ENCODE measurements around the gene RCSD1.

RCSD1 gene

GRCh38 chr1:167669209-167670124 is 39.4 kb downstream of the RCSD1 start:
- no peak overlapping the region for H3K4me3 ChIP-seq (ENCODE audit: low read length, poor library complexity, severe bottlenecking)
- no peaks in the 10 kb centered on the region for H3K9me3 ChIP-seq (ENCODE audit: insufficient read depth, low read depth, low read length)
- H2AFZ ChIP-seq (ENCODE audit: low read length), result no peak overlapping the region
- H3K4me2 ChIP-seq (ENCODE audit: low read depth, low read length, poor library complexity, severe bottlenecking), result no peak overlapping the region
- H3K36me3 ChIP-seq (ENCODE audit: insufficient read depth, low read length), result peaks cover 18% of the 10 kb centered on the region; the same call in 1 of the 2 replicates
- H3F3A ChIP-seq (ENCODE audit: low read depth), result no peaks in the 10 kb centered on the region
- peaks cover 4% of the 10 kb centered on the region for H4K20me1 ChIP-seq (ENCODE audit: insufficient read depth, low read length, poor library complexity, severe bottlenecking)
- no peaks in the 10 kb centered on the region for H3K4me1 ChIP-seq (ENCODE audit: insufficient read depth, low read length, poor library complexity, severe bottlenecking)
- H3K9me2 ChIP-seq (replicated peaks; ENCODE audit: low read depth, low read length), result no peaks in the 10 kb centered on the region
- H3K9ac ChIP-seq (ENCODE audit: low read depth, low read length, poor library complexity, severe bottlenecking), result no peak overlapping the region
- TF ChIP-seq EZH2phosphoT487 (IDR thresholded peaks at IDR 0.05; ENCODE audit: borderline replicate concordance), result no peak
- TF ChIP-seq, protein P1, sequence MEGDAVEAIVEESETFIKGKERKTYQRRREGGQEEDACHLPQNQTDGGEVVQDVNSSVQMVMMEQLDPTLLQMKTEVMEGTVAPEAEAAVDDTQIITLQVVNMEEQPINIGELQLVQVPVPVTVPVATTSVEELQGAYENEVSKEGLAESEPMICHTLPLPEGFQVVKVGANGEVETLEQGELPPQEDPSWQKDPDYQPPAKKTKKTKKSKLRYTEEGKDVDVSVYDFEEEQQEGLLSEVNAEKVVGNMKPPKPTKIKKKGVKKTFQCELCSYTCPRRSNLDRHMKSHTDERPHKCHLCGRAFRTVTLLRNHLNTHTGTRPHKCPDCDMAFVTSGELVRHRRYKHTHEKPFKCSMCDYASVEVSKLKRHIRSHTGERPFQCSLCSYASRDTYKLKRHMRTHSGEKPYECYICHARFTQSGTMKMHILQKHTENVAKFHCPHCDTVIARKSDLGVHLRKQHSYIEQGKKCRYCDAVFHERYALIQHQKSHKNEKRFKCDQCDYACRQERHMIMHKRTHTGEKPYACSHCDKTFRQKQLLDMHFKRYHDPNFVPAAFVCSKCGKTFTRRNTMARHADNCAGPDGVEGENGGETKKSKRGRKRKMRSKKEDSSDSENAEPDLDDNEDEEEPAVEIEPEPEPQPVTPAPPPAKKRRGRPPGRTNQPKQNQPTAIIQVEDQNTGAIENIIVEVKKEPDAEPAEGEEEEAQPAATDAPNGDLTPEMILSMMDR (conservative IDR thresholded peaks at IDR 0.05; ENCODE audit: low read length), result 0 out of 2 replicates have a peak, but pooled peaks have one; percentile 9
- no peaks in the 10 kb centered on the region for H3K27me3 ChIP-seq (ENCODE audit: insufficient read depth, low read length, poor library complexity, severe bottlenecking)
- H3K79me2 ChIP-seq (ENCODE audit: insufficient read depth, low read length), result 0 out of 2 replicates have a peak, but pooled peaks cover 4% of the 10 kb centered on the region

- Histone ChIP-seq H3F3A (ENCODE audit: low read depth) (no peaks in the 10 kb centered on the region), H3K36me3 (ENCODE audit: insufficient read depth, low read length) (peaks cover 11% of the 10 kb centered on the region; the same call in 1 of the 2 replicates), H3K4me2 (ENCODE audit: low read depth, low read length, poor library complexity, severe bottlenecking) (no peak overlapping the region), H3K9ac (ENCODE audit: low read depth, low read length, poor library complexity, severe bottlenecking) (no peak overlapping the region), H3K4me3 (ENCODE audit: low read length, poor library complexity, severe bottlenecking) (no peak overlapping the region), H3K27me3 (ENCODE audit: insufficient read depth, low read length, poor library complexity, severe bottlenecking) (no peaks in the 10 kb centered on the region), H3K9me3 (ENCODE audit: insufficient read depth, low read depth, low read length) (no peaks in the 10 kb centered on the region), H3K4me1 (ENCODE audit: insufficient read depth, low read length, poor library complexity, severe bottlenecking) (no peaks in the 10 kb centered on the region), H3K9me2 (replicated peaks; ENCODE audit: low read depth, low read length) (no peaks in the 10 kb centered on the region), H4K20me1 (ENCODE audit: insufficient read depth, low read length, poor library complexity, severe bottlenecking) (peaks cover 4% of the 10 kb centered on the region), H3K79me2 (ENCODE audit: insufficient read depth, low read length) (0 out of 2 replicates have a peak, but pooled peaks cover 4% of the 10 kb centered on the region), H2AFZ (ENCODE audit: low read length) (no peak overlapping the region)
- TF ChIP-seq, protein P1 (conservative IDR thresholded peaks at IDR 0.05; ENCODE audit: low read length), result no peak
- TF ChIP-seq EZH2phosphoT487 (IDR thresholded peaks at IDR 0.05; ENCODE audit: borderline replicate concordance), result no peak
Measured at GRCh38 chr1:167670563-167670962, 40.5 kb downstream of the RCSD1 start.

DNA sequence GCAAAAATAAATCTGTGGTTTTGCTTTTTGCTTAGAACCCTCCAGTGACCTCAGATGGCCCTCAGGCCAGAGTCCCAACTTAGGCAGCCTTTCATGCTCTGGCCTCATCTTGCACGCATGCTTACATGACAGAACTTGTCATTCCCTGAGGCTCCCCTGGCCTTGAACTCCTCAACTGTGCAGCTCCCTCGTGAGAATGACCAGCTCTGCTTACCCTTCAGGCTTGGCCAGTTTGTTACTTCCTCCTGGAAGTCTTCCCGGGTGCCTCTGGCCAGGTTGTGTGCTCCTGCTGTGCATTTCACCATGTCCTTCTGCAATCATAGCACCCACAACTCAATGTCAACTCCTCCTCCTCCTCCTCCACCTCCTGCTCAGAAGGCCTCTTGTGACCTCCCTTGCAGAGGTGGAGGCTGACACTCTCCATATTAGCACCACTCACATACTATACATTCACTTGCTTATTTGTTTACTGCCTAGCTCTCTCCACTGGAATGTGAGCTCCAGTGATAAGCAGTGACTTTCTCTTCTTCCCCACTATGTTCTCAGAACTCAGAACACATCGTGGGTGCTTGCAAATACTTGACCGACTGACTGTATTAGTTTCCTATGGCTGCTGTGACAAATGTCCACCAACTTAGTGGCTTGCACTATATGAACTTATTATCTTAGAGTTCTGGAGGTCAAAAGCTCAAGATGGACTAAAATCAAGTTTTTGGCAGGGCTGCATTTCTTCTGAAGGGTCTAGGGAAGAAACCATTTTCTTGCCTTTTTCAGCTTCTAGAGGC is 41.9 kb downstream of the RCSD1 start:
- Histone ChIP-seq H3F3A (ENCODE audit: low read depth) (no peaks in the 10 kb centered on the region), H3K9me2 (replicated peaks; ENCODE audit: low read depth, low read length) (no peaks in the 10 kb centered on the region), H3K79me2 (ENCODE audit: insufficient read depth, low read length) (no peaks in the 10 kb centered on the region), H3K4me3 (ENCODE audit: low read length, poor library complexity, severe bottlenecking) (no peak overlapping the region), H3K9ac (ENCODE audit: low read depth, low read length, poor library complexity, severe bottlenecking) (no peak overlapping the region), H3K27me3 (ENCODE audit: insufficient read depth, low read length, poor library complexity, severe bottlenecking) (no peaks in the 10 kb centered on the region), H3K9me3 (ENCODE audit: insufficient read depth, low read depth, low read length) (no peaks in the 10 kb centered on the region), H4K20me1 (ENCODE audit: insufficient read depth, low read length, poor library complexity, severe bottlenecking) (peaks cover under 1% of the 10 kb centered on the region), H3K4me1 (ENCODE audit: insufficient read depth, low read length, poor library complexity, severe bottlenecking) (peaks cover 8% of the 10 kb centered on the region), H2AFZ (ENCODE audit: low read length) (no peak overlapping the region), H3K36me3 (ENCODE audit: insufficient read depth, low read length) (peaks cover 11% of the 10 kb centered on the region; the same call in 1 of the 2 replicates), H3K4me2 (ENCODE audit: low read depth, low read length, poor library complexity, severe bottlenecking) (no peak overlapping the region)
- no peak for TF ChIP-seq EZH2phosphoT487 (IDR thresholded peaks at IDR 0.05; ENCODE audit: borderline replicate concordance)
- TF ChIP-seq, protein P1 (conservative IDR thresholded peaks at IDR 0.05; ENCODE audit: low read length), result no peak
